Smooth muscle cell (in vitro differentiated cells): ENCODE data around the gene HEXIM2. TPM values are rescaled to one million over a fixed set of nuclear protein-coding genes. Genes with fewer than 3 reads are reported as not detected.

ENCODE experiments used
- DNase-seq: peaks from one replicate; lab custom pipeline; 2025; ENCODE audit not compliant: unreplicated experiment; lab: John Stamatoyannopoulos, UW
- H2AFZ ChIP-seq: fragments of 200-600 bp; sonication (generic); 2 replicates; pipeline ENCODE4 v1.6.0; 2016; ENCODE audit warnings: antibody characterized with exemption, low read depth, mild to moderate bottlenecking
- H3F3A ChIP-seq: fragments of 200-600 bp; sonication (generic); 2 replicates; pipeline ENCODE4 v1.6.0; 2017; ENCODE audit warnings: antibody characterized with exemption, low read depth
- H3K27ac ChIP-seq: fragments of 200-600 bp; sonication (generic); 2 replicates; pipeline ENCODE4 v1.5.1; 2016; ENCODE audit warnings: low read depth, mild to moderate bottlenecking
- H3K27me3 ChIP-seq: fragments of 200-600 bp; sonication (generic); 2 replicates; pipeline ENCODE4 v1.6.1; 2016; ENCODE audit warnings: low read depth, mild to moderate bottlenecking
- H3K36me3 ChIP-seq: fragments of 200-600 bp; sonication (generic); 2 replicates; pipeline ENCODE4 v1.5.1; 2016; ENCODE audit warnings: low read depth
- H3K4me1 ChIP-seq: fragments of 200-600 bp; sonication (generic); 2 replicates; pipeline ENCODE4 v1.5.1; 2016; ENCODE audit warnings: low read depth
- H3K4me2 ChIP-seq: fragments of 200-600 bp; sonication (generic); 2 replicates; pipeline ENCODE4 v1.6.0; 2016; ENCODE audit warnings: mild to moderate bottlenecking
- H3K4me3 ChIP-seq: fragments of 200-600 bp; sonication (generic); 2 replicates; pipeline ENCODE4 v1.5.1; 2016; ENCODE audit warnings: mild to moderate bottlenecking
- H3K79me2 ChIP-seq: fragments of 200-600 bp; sonication (generic); 2 replicates; pipeline ENCODE4 v1.6.0; 2016; ENCODE audit warnings: low read depth, mild to moderate bottlenecking
- H3K9ac ChIP-seq: fragments of 200-600 bp; sonication (generic); 2 replicates; pipeline ENCODE4 v1.6.0; 2016; ENCODE audit warnings: low read depth
- H3K9me3 ChIP-seq: fragments of 200-600 bp; sonication (generic); replicated peaks from 2 replicates; pipeline ENCODE4 v1.5.1; 2016; ENCODE audit warnings: low read depth
- H4K20me1 ChIP-seq: fragments of 200-600 bp; sonication (generic); 2 replicates; pipeline ENCODE4 v1.6.0; 2016; ENCODE audit warnings: low read depth
- WGBS: methylation state at CpG from one replicate; pipeline ENCODE4 v1.1.7; 2016; ENCODE audit warnings: low lambda C conversion rate; 5-methylcytosine and 5-hydroxymethylcytosine counted together
- polyA plus RNA-seq: library from polyadenylated mRNA; unstranded; fragments of >200 nt; fragmentation: Nextera tagmentation; extraction: Ambion mirVana; gene quantifications from 2 replicates; pipeline ENCODE4 v1.2.1, GENCODE V29; 2016
- total RNA-seq: library from RNA; depleted of rRNA; stranded (reverse); fragments of >200 nt; gene quantifications from 2 replicates; pipeline ENCODE4 v1.2.3, GENCODE V29; 2014
- TF ChIP-seq, protein P1 (sequence below): fragments of 200-600 bp; sonication (generic); IDR thresholded peaks from 2 replicates; pipeline ENCODE4 v1.5.1; 2017; ENCODE audit warnings: borderline replicate concordance, mild to moderate bottlenecking, antibody characterized with exemption; ENCODE audit not compliant: insufficient read depth, poor library complexity, severe bottlenecking

Gene HEXIM2
- total and polyA plus RNA-seq, 2 experiments from 2014 or later = 3.4 to 6.8 TPM

DNA sequence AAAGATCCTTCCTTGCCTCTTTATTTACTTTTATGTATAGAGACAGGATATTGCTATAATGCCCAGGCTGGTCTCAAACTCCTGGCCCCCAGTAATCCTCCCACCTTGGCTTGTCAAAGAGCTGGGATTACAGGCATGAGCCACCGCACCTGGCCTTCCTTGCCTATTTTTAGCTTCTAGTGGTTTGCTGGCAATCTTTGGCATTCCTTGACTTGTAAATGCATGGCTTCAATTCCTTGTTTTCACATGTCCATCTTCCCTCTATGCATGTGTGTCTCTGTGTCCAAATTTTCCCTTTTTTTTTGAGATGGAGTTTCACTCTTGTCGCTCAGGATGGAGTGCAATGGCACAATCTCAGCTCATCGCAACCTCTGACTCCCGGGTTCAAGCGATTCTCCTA lies 22.5 kb downstream of the HEXIM2 start:
- H2AFZ ChIP-seq = no peak overlapping the region
- no peak overlapping the region for H3K27ac ChIP-seq
- no peaks in the 10 kb centered on the region for H3K27me3 ChIP-seq
- no peaks in the 10 kb centered on the region for H3K4me1 ChIP-seq
- H3K79me2 ChIP-seq = no peaks in the 10 kb centered on the region
- TF ChIP-seq, protein P1, sequence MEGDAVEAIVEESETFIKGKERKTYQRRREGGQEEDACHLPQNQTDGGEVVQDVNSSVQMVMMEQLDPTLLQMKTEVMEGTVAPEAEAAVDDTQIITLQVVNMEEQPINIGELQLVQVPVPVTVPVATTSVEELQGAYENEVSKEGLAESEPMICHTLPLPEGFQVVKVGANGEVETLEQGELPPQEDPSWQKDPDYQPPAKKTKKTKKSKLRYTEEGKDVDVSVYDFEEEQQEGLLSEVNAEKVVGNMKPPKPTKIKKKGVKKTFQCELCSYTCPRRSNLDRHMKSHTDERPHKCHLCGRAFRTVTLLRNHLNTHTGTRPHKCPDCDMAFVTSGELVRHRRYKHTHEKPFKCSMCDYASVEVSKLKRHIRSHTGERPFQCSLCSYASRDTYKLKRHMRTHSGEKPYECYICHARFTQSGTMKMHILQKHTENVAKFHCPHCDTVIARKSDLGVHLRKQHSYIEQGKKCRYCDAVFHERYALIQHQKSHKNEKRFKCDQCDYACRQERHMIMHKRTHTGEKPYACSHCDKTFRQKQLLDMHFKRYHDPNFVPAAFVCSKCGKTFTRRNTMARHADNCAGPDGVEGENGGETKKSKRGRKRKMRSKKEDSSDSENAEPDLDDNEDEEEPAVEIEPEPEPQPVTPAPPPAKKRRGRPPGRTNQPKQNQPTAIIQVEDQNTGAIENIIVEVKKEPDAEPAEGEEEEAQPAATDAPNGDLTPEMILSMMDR = no peak
- H3K9ac ChIP-seq = no peak overlapping the region
- H3K4me3 ChIP-seq = no peak overlapping the region
- no peak overlapping the region for H3K4me2 ChIP-seq
- no peaks in the 10 kb centered on the region for H3K36me3 ChIP-seq
- DNase-seq = no peak
- no peaks in the 10 kb centered on the region for H3F3A ChIP-seq
- H3K9me3 ChIP-seq = no peaks in the 10 kb centered on the region
- no peaks in the 10 kb centered on the region for H4K20me1 ChIP-seq
- 91% methylated on average over 5 of the region's 5 CpGs for WGBS

DNA sequence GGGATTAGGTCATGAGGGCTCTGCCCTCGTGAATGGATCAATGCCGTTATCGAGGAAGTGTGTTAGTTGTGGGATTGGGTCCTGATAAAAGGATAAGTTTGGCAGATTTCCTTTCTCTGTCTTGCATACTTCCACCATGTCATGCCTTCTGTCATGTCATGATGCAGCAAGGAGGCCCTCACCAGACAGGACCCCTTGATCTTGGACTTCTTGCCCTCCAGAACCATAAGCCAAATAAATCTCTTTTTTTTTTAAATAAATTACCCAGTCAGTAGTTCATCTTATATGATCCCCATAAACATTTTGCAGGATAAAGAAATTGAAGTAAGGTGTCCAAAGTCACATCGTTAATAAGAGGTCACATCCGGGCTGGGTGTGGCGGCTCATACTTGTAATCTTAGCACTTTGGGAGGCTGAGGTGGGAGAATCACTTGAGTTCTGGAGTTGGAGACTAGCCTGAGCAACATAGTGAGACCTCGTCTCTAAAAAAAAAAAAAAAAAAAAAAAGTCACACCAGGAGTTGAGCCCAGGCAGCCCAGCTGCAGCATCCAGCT lies 25.2 kb downstream of the HEXIM2 start:
- no peak overlapping the region for H3K4me3 ChIP-seq
- no peak overlapping the region for H2AFZ ChIP-seq
- H3K79me2 ChIP-seq = no peaks in the 10 kb centered on the region
- no peak overlapping the region for H3K27ac ChIP-seq
- H3K27me3 ChIP-seq = no peaks in the 10 kb centered on the region
- H3K36me3 ChIP-seq = no peaks in the 10 kb centered on the region
- WGBS = 58% methylated on average over 7 of the region's 7 CpGs
- H3K4me2 ChIP-seq = no peak overlapping the region
- H4K20me1 ChIP-seq = no peaks in the 10 kb centered on the region
- no peaks in the 10 kb centered on the region for H3K4me1 ChIP-seq
- H3F3A ChIP-seq = no peaks in the 10 kb centered on the region
- no peak overlapping the region for H3K9ac ChIP-seq
- DNase-seq = no peak
- TF ChIP-seq, protein P1 = no peak
- H3K9me3 ChIP-seq = no peaks in the 10 kb centered on the region

DNA sequence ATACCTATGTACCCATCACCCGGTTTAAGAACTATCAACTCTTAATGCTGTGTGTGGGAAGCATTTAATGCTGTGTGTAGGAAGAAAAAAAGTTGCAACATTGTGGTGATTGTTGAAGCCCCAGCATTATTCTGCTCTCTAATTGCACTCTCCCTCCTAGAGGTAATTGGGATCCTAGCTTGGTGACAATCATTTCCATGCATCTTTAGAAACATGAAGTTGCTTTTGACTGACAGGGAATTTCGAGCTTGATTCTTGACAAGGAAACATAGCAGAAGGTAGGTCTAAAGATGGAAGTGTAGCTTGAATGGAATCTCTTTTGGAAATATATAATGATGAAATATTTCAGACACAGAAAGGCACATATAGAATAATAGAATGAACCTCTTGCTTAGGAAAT lies 27.3 kb downstream of the HEXIM2 start:
- H3K27ac ChIP-seq = no peak overlapping the region
- no peak overlapping the region for H3K4me2 ChIP-seq
- no peak for DNase-seq
- 74% methylated on average over 2 of the region's 2 CpGs for WGBS
- H3K79me2 ChIP-seq = no peaks in the 10 kb centered on the region
- H3K4me3 ChIP-seq = no peak overlapping the region
- TF ChIP-seq, protein P1 = no peak
- no peak overlapping the region for H2AFZ ChIP-seq
- H3K36me3 ChIP-seq = no peaks in the 10 kb centered on the region
- no peak overlapping the region for H3K9ac ChIP-seq
- H3K4me1 ChIP-seq = no peaks in the 10 kb centered on the region
- no peaks in the 10 kb centered on the region for H3F3A ChIP-seq
- no peaks in the 10 kb centered on the region for H3K9me3 ChIP-seq
- no peaks in the 10 kb centered on the region for H3K27me3 ChIP-seq
- no peaks in the 10 kb centered on the region for H4K20me1 ChIP-seq
